ENCODE results near the gene ACMSD. TPM values are rescaled to one million over a fixed set of nuclear protein-coding genes. Genes with fewer than 3 reads are reported as not detected.

Gene ACMSD
- total and polyA plus RNA-seq, 2 of the 4 experiments (the other 2 are of a cell fraction), result not detected

DNA sequence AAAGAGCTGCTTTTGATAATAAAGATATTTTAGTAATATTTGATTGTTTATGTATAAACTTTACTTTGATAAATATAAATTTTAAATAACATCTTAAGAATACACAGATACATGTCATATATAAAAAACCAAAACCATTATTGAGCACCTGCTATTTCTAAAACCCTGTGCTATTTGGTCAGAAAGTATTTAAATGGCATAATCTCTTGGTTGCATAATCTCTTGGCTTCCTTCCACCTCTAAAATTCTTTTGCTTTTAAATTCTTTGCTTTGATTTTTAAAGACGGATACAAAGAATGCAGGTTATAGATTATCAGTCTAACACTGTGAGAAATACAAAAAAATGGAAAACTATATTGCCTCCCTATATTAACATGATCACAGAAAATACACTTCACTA lies 36.9 kb downstream of the ACMSD start:
- H3K9me1 ChIP-seq (ENCODE audit: insufficient read depth, low read length), result 0 out of 2 replicates have a peak, but pooled peaks cover 2% of the 10 kb centered on the region
- H3K9me3 ChIP-seq (ENCODE audit: control insufficient read depth, insufficient read depth, low read length), result no peaks in the 10 kb centered on the region
- ChIA-PET POLR2A (ENCODE audit: unreplicated experiment) (no interaction called here), CTCF (no interaction called here)
- no CpG with 5 or more reads among the region's 1 CpG for WGBS, 2 experiments (ENCODE audit: extremely low coverage in 2 of 2, insufficient read length in 1 of 2)
- intact Hi-C loops (cut with micrococcal nuclease) (no loop called here), in situ Hi-C loops (cut with MboI; ENCODE audit: low sequenced_read_pairs) (no loop called here), dilution Hi-C loops (cut with HindIII; ENCODE audit: low sequenced_read_pairs, unreplicated experiment) (no loop called here)
- H3K27ac ChIP-seq (ENCODE audit: insufficient read depth, low read length), result no peak overlapping the region
- no peaks in the 10 kb centered on the region for H3K27me3 ChIP-seq (ENCODE audit: control insufficient read depth, insufficient read depth, low read length)
- H2BK20ac ChIP-seq (ENCODE audit: low read depth, low read length), result no peak overlapping the region
- no peak overlapping the region for H2BK120ac ChIP-seq (ENCODE audit: low read depth, low read length)
- ATAC-seq (ENCODE audit: low read depth), result no peak
- H2AK5ac ChIP-seq (ENCODE audit: low read depth, low read length), result no peak overlapping the region
- no peak overlapping the region for H3K56ac ChIP-seq (ENCODE audit: extremely low read depth, insufficient read depth, low read length)
- no peak overlapping the region for H3K4me2 ChIP-seq (ENCODE audit: low read depth, low read length)
- H3K9ac ChIP-seq (ENCODE audit: low read depth, low read length), result no peak overlapping the region
- no peak overlapping the region for H2BK15ac ChIP-seq (ENCODE audit: low read depth, low read length)
- H3K23ac ChIP-seq (ENCODE audit: low read depth, low read length), result no peak overlapping the region
- TF ChIP-seq MAZ (IDR thresholded peaks at IDR 0.05; ENCODE audit: borderline replicate concordance, low read depth, low read length), result no peak
- TF ChIP-seq USF2 (IDR thresholded peaks at IDR 0.05; ENCODE audit: low read depth, low read length), result no peak
- TF ChIP-seq, protein P1, sequence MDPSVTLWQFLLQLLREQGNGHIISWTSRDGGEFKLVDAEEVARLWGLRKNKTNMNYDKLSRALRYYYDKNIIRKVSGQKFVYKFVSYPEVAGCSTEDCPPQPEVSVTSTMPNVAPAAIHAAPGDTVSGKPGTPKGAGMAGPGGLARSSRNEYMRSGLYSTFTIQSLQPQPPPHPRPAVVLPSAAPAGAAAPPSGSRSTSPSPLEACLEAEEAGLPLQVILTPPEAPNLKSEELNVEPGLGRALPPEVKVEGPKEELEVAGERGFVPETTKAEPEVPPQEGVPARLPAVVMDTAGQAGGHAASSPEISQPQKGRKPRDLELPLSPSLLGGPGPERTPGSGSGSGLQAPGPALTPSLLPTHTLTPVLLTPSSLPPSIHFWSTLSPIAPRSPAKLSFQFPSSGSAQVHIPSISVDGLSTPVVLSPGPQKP (IDR thresholded peaks at IDR 0.05; ENCODE audit: borderline replicate concordance, low read depth, low read length), result no peak
- peak; percentile 58 for TF ChIP-seq CEBPB (IDR thresholded peaks at IDR 0.05; ENCODE audit: low read depth, low read length)
- no peak for TF ChIP-seq MXI1 (IDR thresholded peaks at IDR 0.05; ENCODE audit: borderline replicate concordance, low read depth, low read length)
- H3K4ac ChIP-seq (ENCODE audit: low read depth, low read length), result no peak overlapping the region
- no peak overlapping the region for H4K5ac ChIP-seq (ENCODE audit: low read depth, low read length)
- H3K14ac ChIP-seq (replicated peaks; ENCODE audit: low read depth, low read length), result no peak overlapping the region
- no TSS peak for BruUV-seq (replicated peaks)
- H3K4me3 ChIP-seq (ENCODE audit: insufficient read depth, low read depth, low read length), result no peak overlapping the region
- no peak overlapping the region for H2AFZ ChIP-seq (replicated peaks; ENCODE audit: low read length, poor library complexity)
- no peak overlapping the region for H4K8ac ChIP-seq (ENCODE audit: low read depth in 2 of 2, low read length in 2 of 2)
- H3K79me1 ChIP-seq (ENCODE audit: low read depth in 1 of 2, low read length in 2 of 2), result no peaks in the 10 kb centered on the region
- no peak overlapping the region for H2BK5ac ChIP-seq (ENCODE audit: low read depth, low read length, poor library complexity, severe bottlenecking)
- no peak overlapping the region for H4K91ac ChIP-seq (ENCODE audit: insufficient read depth, low read depth, low read length)
- no peaks in the 10 kb centered on the region for H3K36me3 ChIP-seq (ENCODE audit: control insufficient read depth, insufficient read depth, low read length)
- H3K18ac ChIP-seq (ENCODE audit: low read depth, low read length), result no peak overlapping the region
- H4K20me1 ChIP-seq (ENCODE audit: insufficient read depth, low read length), result no peaks in the 10 kb centered on the region
- H3K4me1 ChIP-seq (ENCODE audit: control insufficient read depth, insufficient read depth, low read length), result no peaks in the 10 kb centered on the region
- no peak overlapping the region for H2AK9ac ChIP-seq (replicated peaks; ENCODE audit: low read depth, low read length, poor library complexity)
- peak; percentile 11 for DNase-seq
